ENCODE data around the gene CYRIA.

- TF ChIP-seq CTCF (IDR thresholded peaks at IDR 0.05): no peak
- TF ChIP-seq POLR2A (IDR thresholded peaks at IDR 0.05): no peak
Observed at GRCh38 chr2:16630463-16630862, 35.2 kb downstream of the CYRIA start.
